ENCODE results near the gene INF2.

INF2 gene

DNA sequence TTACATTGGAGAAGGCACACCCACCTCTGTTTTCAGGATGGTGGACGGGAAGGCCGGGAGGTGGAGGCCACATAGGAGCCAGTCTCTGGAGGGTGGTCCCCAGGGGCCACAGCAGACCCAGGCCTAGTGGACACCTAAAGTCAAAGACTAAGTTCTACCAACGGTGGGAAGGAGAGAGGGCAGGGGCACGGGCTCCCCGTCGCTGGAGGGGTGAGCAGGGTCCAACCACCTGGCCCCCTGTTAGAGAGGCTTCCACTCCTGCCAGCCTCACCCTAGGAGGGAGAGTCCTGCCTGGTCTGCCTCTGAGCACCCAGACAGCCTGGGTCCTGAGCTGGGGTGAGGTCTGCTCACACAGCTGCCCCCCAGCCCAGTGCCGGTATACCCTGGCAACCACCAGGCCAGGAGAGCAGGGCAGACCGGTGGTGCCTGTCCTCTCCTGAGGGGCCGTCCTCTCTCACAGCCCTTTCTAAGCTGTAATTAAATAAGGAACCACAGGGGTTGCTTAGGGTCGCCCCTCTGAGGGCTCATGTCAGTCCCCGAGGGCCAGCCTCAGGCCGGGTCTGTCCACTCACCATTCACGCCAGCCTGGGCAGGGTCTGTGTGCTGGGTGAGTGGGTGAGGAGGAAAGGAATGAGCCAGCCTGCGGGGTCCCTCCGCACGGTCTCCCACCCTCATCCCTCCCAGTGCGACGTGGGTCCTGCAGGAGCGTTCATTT is 2.3 kb downstream of the INF2 start:
- DNase-seq, result no peak

DNA sequence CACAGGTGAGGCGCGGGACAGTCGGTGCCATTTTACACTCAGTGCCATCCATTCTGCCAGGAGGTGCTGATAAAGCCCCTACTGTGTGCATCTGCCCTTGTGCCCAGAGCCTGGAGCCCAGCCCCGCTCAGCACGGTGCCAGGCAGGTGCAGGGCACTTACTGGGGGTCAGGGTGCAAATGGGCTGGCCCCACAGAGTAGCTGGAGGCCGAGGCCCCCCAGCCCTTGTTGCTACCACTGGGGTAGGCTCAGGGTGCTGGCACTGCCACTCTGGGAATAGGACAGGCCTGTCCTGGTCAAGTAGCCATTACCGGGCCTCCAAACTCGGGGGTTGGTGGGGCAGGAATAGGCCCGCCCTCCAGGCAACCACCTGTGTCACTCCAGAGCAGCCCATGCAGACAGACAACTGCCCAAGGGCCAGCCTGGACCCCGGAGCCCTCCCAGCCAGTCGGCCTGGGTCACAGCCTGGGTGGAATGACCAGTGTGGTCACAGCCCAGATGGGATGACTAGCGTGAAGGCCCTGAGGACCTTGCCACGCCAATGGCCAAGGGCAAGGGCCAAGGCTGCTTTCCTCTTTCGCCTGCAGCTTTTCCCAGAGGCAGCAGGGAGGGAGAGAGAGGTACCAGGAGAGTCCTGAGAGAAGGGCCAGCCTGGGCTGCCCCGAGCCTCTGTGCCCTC is 3.0 kb downstream of the INF2 start:
- no peak for DNase-seq

DNA sequence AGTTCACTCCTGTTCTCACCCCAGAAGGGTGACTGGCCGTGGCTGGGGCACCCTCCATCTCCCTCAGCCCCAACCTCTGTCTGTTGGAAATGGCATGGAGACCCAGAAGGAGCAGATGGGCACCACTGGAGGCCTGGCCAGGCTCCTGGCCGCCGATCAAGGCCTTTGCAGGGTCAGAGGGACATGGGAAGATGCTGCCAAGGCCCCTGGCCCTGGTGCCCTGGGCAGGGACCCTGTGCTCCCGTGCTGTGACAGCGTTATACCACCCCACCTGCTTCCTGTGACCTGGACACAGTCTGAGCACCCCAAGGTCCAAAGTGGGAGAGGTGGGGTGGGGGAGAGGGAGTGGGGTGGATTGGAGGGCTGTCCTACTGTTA is 3.5 kb downstream of the INF2 start:
- no peak for DNase-seq

DNA sequence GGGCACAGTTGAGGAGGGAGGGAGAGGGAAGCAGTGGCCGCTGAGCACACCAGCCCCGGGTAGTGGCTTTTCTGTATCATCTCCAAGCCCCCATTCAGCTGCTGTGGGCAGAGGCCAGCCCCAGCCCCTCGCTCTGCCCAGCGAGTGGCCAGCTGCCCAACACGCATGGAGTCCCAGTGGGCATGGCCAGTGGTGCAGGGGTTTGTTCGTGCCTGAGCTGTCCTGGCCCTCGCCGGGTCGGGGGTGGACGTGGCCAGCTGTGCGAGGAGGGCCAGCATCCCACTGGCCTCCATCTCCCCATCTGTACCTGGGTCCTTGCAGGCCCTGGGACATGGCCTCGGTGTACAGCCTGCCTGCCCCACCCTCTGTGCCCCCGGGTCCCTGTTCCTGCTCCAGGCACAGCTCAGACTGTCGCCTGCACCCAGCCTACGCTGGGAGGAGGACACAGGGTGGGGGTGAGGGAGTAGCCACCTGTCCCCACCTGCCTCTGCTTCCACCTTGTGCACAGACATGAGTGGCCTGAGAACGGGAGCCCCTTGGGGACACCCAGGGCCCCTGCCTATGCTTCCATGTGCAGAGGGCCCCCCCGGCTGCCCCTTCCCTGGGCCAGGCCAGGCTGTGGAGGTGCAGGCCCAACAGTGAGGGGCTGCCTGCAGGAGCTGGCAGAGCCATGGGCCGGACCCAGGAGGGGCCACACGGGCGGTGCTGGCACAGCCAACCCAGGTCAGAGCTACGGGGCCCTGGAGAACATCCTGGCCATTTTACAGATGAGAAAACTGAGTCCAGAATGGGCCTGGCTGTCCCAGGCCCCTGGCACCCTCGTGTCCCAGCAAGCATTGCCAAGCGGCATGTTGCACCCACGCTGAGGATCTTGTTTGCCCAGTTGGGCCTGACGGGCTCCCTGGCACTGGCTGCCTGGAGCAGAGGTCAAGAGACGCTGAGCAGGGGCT is 4.3 kb downstream of the INF2 start:
- DNase-seq, result no peak

DNA sequence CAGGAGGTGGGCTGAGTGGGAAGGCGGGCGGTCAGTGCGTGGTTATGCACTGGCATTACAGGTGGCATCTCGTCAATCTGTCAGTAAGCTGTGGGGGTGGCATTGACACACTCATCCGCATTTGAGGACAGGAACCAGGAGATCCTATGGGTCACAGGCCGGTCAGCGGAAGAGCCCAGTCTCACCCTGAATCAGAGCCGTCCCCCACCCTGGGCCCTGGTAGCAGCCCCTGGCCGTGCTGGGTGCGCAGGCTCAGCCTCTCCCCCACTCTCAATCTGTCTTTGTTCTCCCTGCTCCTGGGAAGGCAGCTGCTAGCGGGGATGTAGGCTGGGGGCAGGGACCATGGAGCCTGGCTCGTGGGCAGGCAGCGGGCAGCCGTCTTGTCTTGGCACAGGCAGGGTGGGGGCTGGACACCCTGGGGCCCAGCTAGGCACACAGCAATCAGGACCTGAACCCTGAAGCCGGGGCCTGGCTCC is 5.1 kb downstream of the INF2 start:
- no peak for DNase-seq

DNA sequence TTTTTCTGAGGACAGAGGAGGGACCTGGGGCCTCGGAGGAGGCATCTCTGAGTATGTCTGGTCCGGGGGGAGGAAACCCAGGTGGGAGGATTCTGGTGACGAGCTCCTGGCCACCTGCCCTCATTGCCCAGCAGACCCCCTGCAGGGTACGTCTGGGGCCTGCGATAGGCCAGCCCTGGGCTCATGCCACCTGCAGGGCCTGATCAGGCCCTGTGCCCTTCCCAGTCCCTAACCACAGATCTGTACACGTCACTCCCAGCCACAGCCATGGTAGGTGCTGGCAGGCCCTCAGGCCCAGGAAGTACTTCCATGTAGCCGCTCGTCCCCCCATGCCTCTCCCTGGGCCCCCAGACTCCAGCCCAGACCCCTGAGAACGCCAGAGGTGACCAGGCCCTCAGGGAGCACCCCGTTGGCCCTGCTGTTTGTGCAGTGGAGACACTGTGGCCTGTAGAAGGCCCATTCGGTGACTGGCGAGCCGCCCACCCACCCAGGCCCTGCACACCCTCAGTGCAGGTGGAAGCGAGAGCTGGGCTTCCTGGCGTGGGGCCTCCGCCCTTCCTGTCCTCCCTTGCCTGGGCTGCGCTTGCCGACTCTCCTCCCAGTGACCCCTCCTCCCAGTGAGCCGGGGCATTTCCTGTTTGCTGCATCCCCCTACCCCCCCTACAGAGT is 5.7 kb downstream of the INF2 start:
- DNase-seq, result no peak

DNA sequence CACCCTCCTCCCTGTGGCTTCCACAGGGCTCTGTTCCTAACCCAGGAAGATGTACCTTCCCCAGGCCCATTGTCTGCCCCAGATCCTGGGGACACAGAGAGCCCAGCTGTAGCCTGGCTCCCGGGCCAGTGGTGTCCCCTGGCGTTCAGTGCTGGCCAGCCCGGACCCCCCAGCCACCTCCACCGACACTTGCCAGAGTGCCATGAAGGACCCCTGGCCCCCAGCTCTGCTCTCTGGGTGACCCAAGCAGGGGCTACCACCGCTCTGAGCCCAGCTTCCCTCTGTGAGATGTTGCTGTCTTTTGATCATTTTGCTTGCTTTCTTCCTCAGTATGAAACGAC is 6.2 kb downstream of the INF2 start:
- no peak for DNase-seq

DNA sequence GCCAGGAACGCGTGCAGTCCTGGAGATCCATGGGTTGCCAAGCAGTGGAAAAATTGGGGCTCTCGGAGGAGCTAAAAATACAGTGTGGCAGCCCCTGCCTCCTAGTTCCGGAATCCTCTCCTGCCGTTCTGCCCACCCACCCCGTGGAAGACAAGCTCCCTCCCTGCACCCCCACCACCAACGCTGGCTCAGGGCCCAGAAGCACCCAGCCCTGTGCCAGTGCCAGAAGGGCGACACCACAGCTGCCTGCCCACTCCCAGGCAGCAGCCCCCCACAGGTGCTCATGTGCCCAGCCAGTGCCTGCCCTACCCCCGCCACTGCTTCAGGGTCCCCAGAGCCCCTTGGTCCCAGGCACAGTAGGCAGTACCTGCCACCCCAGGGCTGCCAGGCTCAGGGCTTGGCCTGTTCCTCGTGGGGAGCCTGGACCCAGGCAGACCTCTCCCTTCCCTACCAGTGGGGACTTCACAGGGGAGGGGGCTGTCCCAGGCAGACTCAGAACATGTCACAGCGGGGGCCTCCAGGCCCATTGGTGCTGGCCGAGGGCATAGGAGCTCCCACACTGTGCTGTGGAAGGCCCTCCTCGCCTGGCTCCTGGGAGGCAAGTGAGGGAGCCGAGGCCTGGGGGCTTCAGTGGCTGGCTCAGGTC is 7.4 kb downstream of the INF2 start:
- DNase-seq, result no peak

DNA sequence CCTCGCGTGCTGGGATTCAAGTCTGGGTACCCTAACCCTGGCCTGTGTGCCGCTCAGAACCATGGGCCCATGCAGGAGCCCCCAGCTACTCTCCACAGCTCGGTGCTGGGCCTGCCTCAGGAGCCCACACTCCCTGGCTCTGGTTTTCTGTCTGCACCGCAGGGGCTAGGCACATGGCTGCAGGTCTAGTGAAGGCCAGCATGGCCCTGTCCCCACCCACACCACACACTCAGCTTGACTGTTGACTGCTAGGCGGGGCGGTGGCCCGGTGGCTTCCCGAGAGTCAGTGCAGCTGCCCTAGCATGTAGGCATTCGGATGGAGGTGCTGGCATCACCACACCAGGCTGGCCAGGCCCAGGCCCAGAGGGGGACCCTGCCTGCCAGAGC is 7.9 kb downstream of the INF2 start:
- no peak for DNase-seq

DNA sequence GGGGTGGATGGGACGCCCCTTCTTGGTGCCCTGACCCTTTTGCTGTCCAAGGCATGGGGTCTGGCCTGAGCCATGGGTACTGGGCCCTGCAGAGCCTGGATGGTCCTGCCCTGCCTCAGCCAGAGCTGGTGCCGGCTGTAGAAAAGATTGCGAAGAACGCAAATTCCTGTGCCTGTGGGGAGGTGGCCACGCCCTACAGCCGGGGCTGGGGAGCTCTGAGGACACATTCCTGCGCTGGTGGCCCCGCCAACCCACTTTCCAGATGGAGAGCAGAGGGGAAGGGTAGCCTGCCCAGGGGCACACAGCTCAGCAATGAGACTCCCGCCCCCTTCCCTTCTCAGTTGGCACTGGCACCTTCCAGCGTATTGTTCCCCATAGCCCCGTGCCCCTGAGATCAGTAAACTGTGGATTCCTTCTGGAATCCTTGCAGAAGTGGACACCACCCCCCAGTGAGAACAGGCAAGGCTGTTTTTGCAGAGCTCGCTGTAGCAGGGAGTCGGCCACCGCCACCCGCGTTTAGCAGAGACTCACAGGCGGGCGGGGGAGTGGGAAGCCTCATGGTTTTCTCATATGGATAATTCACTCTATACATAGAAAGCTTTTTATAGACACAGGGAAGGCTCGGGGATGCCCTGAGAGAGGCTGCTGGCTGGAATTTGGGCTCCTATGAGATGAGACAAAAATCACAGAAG is 8.6 kb downstream of the INF2 start:
- DNase-seq, result no peak

DNA sequence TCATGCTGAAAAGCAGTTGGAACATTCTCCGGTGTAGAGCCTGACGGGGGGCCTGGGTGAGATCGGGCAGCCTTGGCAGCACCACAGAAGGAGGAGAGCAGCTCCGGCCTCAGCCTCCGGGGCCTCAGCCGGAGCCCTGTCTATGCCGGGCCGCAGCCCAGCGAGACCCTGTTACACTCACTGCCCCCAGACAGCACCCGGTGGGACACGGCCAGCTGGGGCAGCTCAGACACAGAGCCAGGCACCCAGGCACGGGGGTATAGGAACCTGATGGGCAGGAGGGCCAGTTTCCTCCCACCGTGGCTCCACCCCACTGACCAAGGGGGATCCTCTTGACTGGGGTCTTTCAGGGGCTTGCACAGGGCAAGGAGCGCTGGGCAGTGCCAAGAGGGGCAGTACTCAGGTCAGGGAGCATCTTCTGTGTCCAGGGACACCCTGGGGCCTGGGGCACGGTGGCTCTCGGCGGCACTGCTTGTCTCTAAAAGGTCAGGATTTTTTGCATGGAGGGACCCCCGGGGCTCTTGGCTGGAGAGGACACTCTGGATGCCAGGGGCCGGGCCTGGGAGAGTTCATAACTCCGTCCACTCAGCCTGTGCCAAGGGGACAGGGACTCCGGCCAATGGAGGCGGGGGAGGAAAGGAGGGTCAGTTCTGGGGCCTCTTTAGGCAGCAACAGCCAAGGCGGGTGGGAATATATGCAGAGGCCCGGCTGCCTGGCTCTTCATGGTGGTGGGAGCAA is 9.4 kb downstream of the INF2 start:
- DNase-seq, result no peak

DNA sequence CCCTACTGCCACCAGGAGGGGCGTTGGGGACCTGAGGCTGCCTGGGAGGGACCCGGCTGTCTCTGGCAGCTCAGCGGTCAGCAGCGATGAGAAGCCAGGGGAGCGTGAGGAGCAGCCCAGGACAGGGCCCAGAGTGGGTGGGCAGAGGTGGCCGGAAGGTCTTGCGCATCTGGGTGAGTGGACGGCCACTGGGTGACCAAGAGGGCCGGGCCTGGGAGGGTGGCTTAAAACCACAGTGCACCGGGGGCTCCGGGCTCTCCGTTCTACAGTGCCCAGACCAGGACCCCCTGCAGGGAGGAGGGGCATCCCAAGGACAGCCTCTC is 10.0 kb downstream of the INF2 start:
- no peak for DNase-seq

DNA sequence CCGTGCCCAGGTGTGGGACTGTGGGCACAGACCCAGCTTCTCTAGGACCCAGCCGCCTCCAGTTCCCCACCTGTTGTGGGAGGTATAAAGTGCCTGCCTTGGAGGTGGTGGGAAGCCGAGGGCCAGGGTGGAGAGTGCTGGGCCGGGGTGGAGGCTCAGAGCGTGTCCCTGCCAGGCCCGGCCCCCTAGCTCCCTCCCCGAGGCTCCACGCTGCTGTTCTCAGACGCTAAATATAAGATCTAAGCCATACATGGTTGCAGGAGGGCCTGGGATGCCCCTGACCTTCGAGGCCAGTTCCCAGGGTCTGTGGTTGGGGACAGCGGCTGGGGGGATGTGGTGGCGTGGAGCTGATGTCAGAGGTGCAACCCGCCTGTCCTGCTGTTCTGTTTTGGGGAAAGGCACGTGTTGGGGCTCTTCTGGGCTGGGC is 10.8 kb downstream of the INF2 start:
- DNase-seq, result no peak

DNA sequence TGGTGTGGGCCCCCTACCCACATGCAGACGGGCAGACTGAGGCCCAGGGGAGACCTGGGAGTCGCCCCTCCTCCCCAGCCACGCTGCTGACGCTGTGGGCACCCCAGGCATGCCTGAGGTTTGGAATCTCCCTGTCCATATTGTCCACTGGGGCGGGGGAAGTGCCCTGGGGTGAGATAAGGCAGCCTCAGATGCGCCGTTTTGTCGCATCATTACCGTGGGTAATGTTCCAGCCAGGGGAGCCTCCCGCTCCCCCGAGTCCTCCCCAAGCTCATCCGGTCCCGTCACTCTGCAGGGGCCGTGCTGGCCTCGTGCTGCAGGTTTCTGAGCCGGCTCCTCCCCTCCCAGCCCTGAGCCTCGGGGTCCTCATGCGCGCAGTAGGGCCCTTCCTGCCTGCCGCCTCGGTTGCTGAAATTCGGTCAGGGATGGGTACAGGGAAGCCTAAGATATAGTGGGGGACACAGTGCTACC is 11.4 kb downstream of the INF2 start:
- DNase-seq, result no peak

DNA sequence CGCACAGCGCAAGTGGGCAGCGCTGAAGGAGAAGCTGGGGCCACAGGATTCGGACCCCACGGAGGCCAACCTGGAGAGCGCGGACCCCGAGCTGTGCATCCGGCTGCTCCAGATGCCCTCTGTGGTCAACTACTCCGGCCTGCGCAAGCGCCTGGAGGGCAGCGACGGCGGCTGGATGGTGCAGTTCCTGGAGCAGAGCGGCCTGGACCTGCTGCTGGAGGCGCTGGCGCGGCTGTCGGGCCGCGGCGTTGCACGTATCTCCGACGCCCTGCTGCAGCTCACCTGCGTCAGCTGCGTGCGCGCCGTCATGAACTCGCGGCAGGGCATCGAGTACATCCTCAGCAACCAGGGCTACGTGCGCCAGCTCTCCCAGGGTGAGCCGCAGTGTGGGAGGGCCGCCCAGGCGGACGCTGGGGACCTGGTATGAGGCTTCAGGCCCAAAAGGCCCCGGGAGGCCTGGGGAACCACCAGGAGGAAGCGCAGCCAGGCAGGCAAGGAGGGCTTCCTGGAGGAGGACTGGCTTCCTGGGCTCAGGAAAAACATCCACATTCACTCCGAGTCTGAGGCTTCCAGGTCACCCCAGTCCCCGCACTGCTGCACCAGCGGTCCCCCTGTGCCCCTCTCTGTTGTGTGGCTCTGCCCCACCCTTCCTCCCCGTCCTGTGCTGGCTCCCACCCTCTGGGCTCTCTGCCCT is 12.1 kb downstream of the INF2 start:
- no peak for DNase-seq

DNA sequence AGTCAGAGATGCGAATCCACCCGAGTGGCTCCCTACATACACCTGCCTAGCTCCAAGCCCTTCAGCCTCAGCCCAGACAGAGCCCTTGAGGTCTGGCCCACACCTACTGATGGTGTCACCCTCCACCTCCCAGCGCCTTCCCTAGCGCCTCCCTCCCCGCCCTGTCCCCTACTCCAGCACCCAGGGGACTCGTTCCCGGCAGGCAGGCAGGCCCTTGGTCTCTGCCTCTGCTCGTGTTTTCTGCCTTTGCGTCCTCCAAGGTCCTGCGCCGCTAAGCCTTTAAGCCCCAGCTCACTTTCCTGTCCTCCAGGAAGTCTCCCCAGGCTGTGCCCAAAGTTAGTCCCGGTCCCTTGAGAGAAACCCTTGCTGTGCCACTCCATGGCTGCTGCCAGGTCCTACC is 12.7 kb downstream of the INF2 start:
- DNase-seq, result no peak

DNA sequence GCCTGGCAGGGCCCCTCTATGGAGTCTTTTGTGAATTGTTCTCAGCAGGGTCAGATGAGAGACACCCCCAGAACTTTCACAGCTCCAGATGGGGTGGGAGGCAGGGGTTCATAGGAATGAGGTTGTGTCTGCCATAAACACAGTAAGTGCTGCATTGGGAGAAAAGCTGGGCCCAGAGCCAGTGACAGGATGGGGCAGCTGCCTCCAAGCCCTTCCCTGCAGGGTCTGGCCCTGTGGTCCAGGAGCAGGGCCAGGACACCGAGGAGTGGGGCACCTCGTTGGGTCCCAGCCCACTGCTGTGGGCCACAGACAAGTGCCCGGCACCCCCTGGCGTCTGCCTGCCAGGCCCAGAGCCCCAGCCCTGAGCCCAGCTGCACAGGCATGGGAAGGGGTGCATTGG is 13.3 kb downstream of the INF2 start:
- no peak for DNase-seq

DNA sequence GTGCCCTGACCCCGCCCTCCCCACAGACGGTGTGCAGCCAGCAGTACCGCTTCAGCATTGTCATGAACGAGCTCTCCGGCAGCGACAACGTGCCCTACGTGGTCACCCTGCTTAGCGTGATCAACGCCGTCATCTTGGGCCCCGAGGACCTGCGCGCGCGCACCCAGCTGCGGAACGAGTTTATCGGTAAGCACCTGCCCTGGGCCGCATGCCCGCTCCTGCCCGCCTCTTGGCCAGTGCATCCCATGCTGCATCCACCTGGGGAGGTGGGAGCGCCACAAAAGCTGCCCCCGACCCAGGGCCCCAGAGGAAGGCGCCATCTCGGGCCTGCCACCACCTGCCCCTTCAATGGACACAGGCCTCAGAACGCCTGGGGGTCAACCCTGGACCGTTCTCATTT is 13.9 kb downstream of the INF2 start:
- DNase-seq, result no peak

DNA sequence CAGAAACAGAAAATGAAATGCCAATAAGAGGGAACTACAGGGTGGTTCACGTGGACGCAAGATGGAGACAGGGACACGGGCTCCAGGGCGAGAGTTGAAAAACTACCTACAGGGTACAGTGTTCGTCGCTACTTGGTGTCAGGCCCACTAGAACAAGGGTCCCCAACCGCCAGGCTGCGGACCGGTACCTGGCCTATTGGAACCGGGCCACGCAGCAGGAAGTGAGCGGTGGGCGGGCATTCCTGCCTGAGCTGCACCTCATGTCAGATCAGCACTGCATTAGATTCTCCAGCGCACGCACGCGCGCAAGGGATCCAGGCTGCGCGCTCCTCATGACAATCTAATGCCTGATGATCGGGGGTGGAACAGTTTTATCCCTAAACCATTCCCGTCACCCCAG is 14.8 kb downstream of the INF2 start:
- no peak for DNase-seq

DNA sequence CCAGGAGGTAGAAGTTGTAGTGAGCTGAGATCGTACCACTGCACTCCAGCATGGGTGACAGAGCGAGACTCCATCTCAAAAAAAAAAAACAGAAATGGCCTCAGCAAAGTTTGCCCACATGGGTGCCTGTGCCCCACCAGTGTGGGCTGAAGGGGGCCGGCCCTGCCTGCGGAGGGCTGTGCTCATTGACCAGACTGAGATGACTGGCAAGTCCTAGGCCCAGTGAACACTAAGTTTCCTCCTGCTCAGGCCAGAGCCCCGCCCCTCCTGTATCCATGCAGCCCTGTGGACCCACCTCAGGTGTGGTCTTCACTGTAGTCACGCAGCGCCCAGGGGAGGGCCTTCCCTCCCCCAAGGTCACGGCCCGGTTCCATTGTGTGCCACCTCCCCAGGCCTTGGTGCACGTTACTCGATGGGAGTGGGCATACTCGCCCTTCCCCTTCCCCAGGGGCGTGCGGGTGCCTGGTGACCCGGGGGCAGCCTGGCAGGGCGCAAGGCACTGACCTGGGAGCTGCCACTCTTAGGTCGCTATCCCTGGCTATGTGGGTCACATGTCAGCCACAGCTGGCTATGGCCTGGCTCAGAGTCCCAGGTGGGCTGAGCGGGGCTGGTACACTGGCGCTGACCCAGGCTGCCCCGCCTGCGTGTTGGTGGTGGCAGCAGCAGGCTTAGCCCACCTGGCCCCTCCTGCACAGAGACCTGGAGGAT is 16.1 kb downstream of the INF2 start:
- DNase-seq, result no peak
